HL-60 (cell line): Measurements from ENCODE around the gene POLR2H.

ENCODE experiments used
- DNase-seq, 2 experiments: peaks; one replicate each; pipeline ENCODE4 v3.0.0-alpha.2; 2010 to 2020; ENCODE audit warnings: low read depth in 1 of 2, low spot score in 1 of 2
- H3K27ac ChIP-seq: fragments of 250-450 bp; sonication (Bioruptor Pico); replicated peaks from 2 replicates; pipeline ENCODE4 v1.5.1; 2020; ENCODE audit warnings: mild to moderate bottlenecking, moderate library complexity
- H3K27me3 ChIP-seq: fragments of 250-450 bp; sonication (Bioruptor Pico); 2 replicates; pipeline ENCODE4 v1.5.1; 2021; ENCODE audit warnings: mild to moderate bottlenecking, moderate library complexity; ENCODE audit not compliant: insufficient read depth, poor library complexity, severe bottlenecking
- H3K4me3 ChIP-seq: replicated peaks from 2 replicates; pipeline ENCODE4 v1.5.1; 2011; ENCODE audit warnings: mild to moderate bottlenecking, control low read depth, low read length; ENCODE audit not compliant: insufficient read depth
- CTCF ChIP-seq: IDR thresholded peaks from one replicate; pipeline ENCODE4 v1.5.1; 2011; ENCODE audit warnings: low read length, control low read depth, inconsistent platforms; ENCODE audit not compliant: insufficient read depth
- GABPA ChIP-seq: IDR thresholded peaks from 2 replicates; pipeline ENCODE4 v1.6.1; 2012; ENCODE audit warnings: low read depth
- POLR2AphosphoS5 ChIP-seq: IDR thresholded peaks from 2 replicates; pipeline ENCODE4 v1.6.1; 2012; ENCODE audit warnings: low read depth
- REST ChIP-seq: IDR thresholded peaks from 2 replicates; pipeline ENCODE4 v1.6.1; 2012; ENCODE audit warnings: low read depth; ENCODE audit not compliant: insufficient replicate concordance
- SPI1 ChIP-seq: IDR thresholded peaks from 2 replicates; pipeline ENCODE4 v1.6.1; 2012; ENCODE audit warnings: low read depth, mild to moderate bottlenecking, borderline replicate concordance

The POLR2H gene

GRCh38 chr3:184332370-184333090 is 29.0 kb upstream of the POLR2H start:
- no peak for DNase-seq
- H3K27me3 ChIP-seq = no peaks in the 10 kb centered on the region
- no peak overlapping the region for H3K27ac ChIP-seq
- TF ChIP-seq REST (no peak), POLR2AphosphoS5 (no peak; the same call in 1 of the 2 replicates), CTCF (no peak), GABPA (no peak), SPI1 (no peak)
- no peak overlapping the region for H3K4me3 ChIP-seq

GRCh38 chr3:184333190-184333589 is 28.3 kb upstream of the POLR2H start:
- Histone ChIP-seq H3K27ac (no peak overlapping the region), H3K4me3 (no peak overlapping the region), H3K27me3 (no peaks in the 10 kb centered on the region)
- TF ChIP-seq SPI1 (no peak), POLR2AphosphoS5 (no peak), REST (no peak), CTCF (no peak), GABPA (no peak)
- DNase-seq = no peak

GRCh38 chr3:184333700-184334099 is 27.8 kb upstream of the POLR2H start:
- TF ChIP-seq POLR2AphosphoS5 (no peak), REST (no peak), CTCF (no peak), SPI1 (no peak), GABPA (no peak)
- Histone ChIP-seq H3K27me3 (no peaks in the 10 kb centered on the region), H3K4me3 (no peak overlapping the region), H3K27ac (no peak overlapping the region)
- DNase-seq = no peak
